Uterus (tissue), 2 donors: ENCODE results near the gene ZNF350.

Experiments
- CTCF ChIP-seq, 4 experiments: fragments of 200-600 bp in 2 of 4; fragments of 450-650 bp in 2 of 4; sonication (generic) in 2 of 4; IDR thresholded peaks; one replicate each; pipeline ENCODE4 v1.5.1; 2016 to 2019; ENCODE audit warnings: antibody characterized with exemption in 4 of 4, mild to moderate bottlenecking in 2 of 4, moderate library complexity in 1 of 4
- POLR2A ChIP-seq, 2 donors: fragments of 450-650 bp; IDR thresholded peaks; one replicate each; pipeline ENCODE4 v1.6.1; 2016; ENCODE audit warnings: antibody characterized with exemption in 2 of 2, mild to moderate bottlenecking in 1 of 2, moderate library complexity in 1 of 2

DNA sequence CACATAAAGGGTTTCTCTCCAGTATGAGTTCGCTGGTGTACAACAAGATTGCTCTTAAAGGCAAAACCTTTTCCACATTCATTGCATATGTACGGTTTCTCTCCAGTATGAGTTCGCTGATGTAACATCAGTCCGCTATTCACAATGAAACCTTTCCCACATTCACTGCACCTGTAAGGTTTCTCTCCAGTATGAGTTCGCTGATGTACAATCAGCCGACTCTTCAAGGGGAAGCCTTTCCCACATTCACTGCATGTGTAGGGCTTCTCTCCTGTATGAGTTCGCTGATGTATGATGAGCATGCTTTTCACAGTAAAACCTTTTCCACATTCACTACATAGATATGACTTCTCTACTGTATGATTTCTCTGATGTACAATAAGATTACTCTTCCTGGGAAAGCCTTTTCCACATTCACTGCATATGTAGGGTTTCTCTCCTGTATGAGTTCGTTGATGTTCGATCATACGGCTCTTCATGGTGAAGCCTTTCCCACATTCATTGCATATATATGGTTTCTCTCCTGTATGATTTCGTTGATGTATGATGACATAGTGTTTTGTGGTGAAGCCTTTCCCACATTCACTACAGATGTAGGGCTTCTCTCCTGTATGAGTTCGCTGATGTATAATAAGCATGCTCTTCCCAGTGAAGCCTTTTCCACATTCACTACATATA lies 47.5 kb upstream of the ZNF350 start:
- TF ChIP-seq CTCF (IDR thresholded peaks at IDR 0.05) (no peak), POLR2A (IDR thresholded peaks at IDR 0.05) (no peak)
